Immature natural killer cell (primary cell): ENCODE data around the gene PNMA6F. TPM values are rescaled to one million over a fixed set of nuclear protein-coding genes. Genes with fewer than 3 reads are reported as not detected.
"Not testable (repeated sequence)": the region's sequence is repeated elsewhere in the genome, so short reads cannot be mapped to it uniquely, and the experiment has no call there.

Source experiments
- DNase-seq, 3 donors: peaks; one replicate each; pipeline ENCODE4 v3.0.0; 2022; ENCODE audit warnings: mixed read lengths in 1 of 3
- H3K27ac Mint-ChIP-seq, 6 donors: one replicate each; pipeline ENCODE4 v1.8.0; 2020; ENCODE audit warnings: mixed read lengths in 6 of 6, mild to moderate bottlenecking in 5 of 6, inconsistent platforms in 4 of 6, moderate library complexity in 3 of 6
- H3K27me3 Mint-ChIP-seq, 3 donors: one replicate each; pipeline ENCODE4 v1.8.0; 2020 to 2021; ENCODE audit warnings: low read depth in 3 of 3, mild to moderate bottlenecking in 3 of 3, mixed read lengths in 3 of 3, moderate library complexity in 3 of 3, inconsistent platforms in 1 of 3
- H3K36me3 Mint-ChIP-seq, 3 donors: one replicate each; pipeline ENCODE4 v1.8.0; 2020; ENCODE audit warnings: mixed read lengths in 3 of 3, inconsistent platforms in 2 of 3, mild to moderate bottlenecking in 2 of 3
- H3K4me1 Mint-ChIP-seq, 2 donors: one replicate each; pipeline ENCODE4 v1.8.0; 2020; ENCODE audit warnings: inconsistent platforms in 2 of 2, mild to moderate bottlenecking in 2 of 2, mixed read lengths in 2 of 2, moderate library complexity in 1 of 2
- H3K4me3 Mint-ChIP-seq, 5 donors: one replicate each; pipeline ENCODE4 v1.8.0; 2020; ENCODE audit warnings: mild to moderate bottlenecking in 5 of 5, mixed read lengths in 5 of 5, inconsistent platforms in 3 of 5, moderate library complexity in 3 of 5
- H3K9me3 Mint-ChIP-seq, 6 donors: one replicate each; pipeline ENCODE4 v1.8.0; 2020; ENCODE audit warnings: mild to moderate bottlenecking in 6 of 6, mixed read lengths in 6 of 6, inconsistent platforms in 4 of 6, moderate library complexity in 3 of 6
- polyA plus RNA-seq, 3 donors: library from polyadenylated mRNA; unstranded; fragments of 300-500 nt; fragmentation: Illumina TruSeq; gene quantifications; one replicate each; pipeline ENCODE4 v1.2.3, GENCODE V29; 2021

PNMA6F gene
- polyA plus RNA-seq, 3 donors from 2014 or later, result not detected

- not testable (repeated sequence) for H3K27ac Mint-ChIP-seq, H3K36me3 Mint-ChIP-seq, H3K27me3 Mint-ChIP-seq, DNase-seq, H3K4me3 Mint-ChIP-seq, H3K4me1 Mint-ChIP-seq, H3K9me3 Mint-ChIP-seq
Observed at GRCh38 chrX:153272584-153272983, 49.0 kb downstream of the PNMA6F start.

DNA sequence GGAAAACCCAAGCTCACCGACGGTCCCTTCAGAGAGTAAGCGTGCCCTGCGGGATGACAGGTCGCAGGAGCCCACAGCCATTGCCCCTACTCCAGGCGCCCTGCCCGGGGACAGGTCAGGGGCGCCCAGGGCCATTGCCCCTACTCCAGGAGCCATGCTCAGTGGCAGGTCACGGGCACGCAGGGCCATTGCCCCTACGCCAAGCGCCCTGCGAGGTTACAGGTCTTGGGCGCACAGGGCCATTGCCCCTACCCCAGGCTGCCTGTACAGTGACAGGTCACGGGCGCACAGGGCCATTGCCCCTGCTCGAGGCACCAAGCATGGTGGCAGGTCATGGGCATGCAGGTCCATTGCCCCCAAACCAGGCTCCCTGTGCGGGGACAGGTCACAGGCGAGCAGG is 49.5 kb downstream of the PNMA6F start:
- not testable (repeated sequence) for H3K36me3 Mint-ChIP-seq, DNase-seq, H3K9me3 Mint-ChIP-seq, H3K27ac Mint-ChIP-seq, H3K4me1 Mint-ChIP-seq, H3K4me3 Mint-ChIP-seq, H3K27me3 Mint-ChIP-seq

Other genes with a start within 250 kb of the PNMA6F start
- not detected for gene PNMA6A, start 249.3 kb downstream of the PNMA6F start, polyA plus RNA-seq
- gene MAGEA1, start 142.5 kb downstream of the PNMA6F start, polyA plus RNA-seq, result not detected
- gene ZNF275, start 12.4 kb upstream of the PNMA6F start, polyA plus RNA-seq, result 1 to 10 TPM; 3.1 to 5.2 (median 3.2) TPM
- not detected for gene PNMA6E, start 79.6 kb upstream of the PNMA6F start, polyA plus RNA-seq
- gene ZFP92, start 89.7 kb upstream of the PNMA6F start, polyA plus RNA-seq, result under 1 TPM in 2 of 3 donors, not detected in 1; 0.19 to 0.45 TPM
- gene TREX2, start 124.3 kb upstream of the PNMA6F start, polyA plus RNA-seq, result under 1 TPM in 2 of 3 donors, not detected in 1; 0.64 to 0.67 TPM
- 10 to 100 TPM; 36.3 to 49.5 (median 43.2) TPM for gene HAUS7, start 148.8 kb upstream of the PNMA6F start, polyA plus RNA-seq
- not detected for gene BGN, start 173.2 kb upstream of the PNMA6F start, polyA plus RNA-seq
- gene ATP2B3, start 195.9 kb upstream of the PNMA6F start, polyA plus RNA-seq, result not detected